SK-N-SH (cell line): ENCODE results near the gene PLCG1. TPM values are rescaled to one million over a fixed set of nuclear protein-coding genes. Genes with fewer than 3 reads are reported as not detected.
"Not testable (repeated sequence)": the region's sequence is repeated elsewhere in the genome, so short reads cannot be mapped to it uniquely, and the experiment has no call there.

Experiments
- CTCF ChIA-PET: fragments of 300-600, 350-600 bp; formaldehyde crosslinking; extraction: SDS; loops from one replicate; lab custom pipeline; 2021; lab: Yijun Ruan, JAX
- POLR2A ChIA-PET: fragments of 350-600 bp; sonication (Branson Sonifier 250); formaldehyde crosslinking; extraction: SDS; loops from one replicate; lab custom pipeline; 2020; ENCODE audit warnings: antibody characterized with exemption, inconsistent platforms; lab: Yijun Ruan, JAX
- DNase-seq: peaks from one replicate; pipeline ENCODE4 v3.0.0; 2012
- H2AFZ ChIP-seq: fragments of 200-600 bp; sonication (generic); 2 replicates; pipeline ENCODE4 v1.8.1; 2016; ENCODE audit warnings: antibody characterized with exemption, mild to moderate bottlenecking, low read depth
- H3F3A ChIP-seq: fragments of 200-600 bp; sonication (generic); replicated peaks from 2 replicates; pipeline ENCODE3; 2016; ENCODE audit warnings: antibody characterized with exemption, mild to moderate bottlenecking; ENCODE audit not compliant: insufficient read depth
- H3K27ac ChIP-seq, 2 experiments: fragments of 200-500 bp in 1 of 2; fragments of 200-600 bp in 1 of 2; sonication (Bioruptor generic) in 1 of 2; sonication (generic), shearing (Covaris generic) in 1 of 2; 2 replicates each; pipeline versions ENCODE4 v1.5.1 to v1.6.1; 2014 to 2016; ENCODE audit warnings: low read depth in 2 of 2, inconsistent platforms in 1 of 2, low read length in 1 of 2, mild to moderate bottlenecking in 1 of 2, mixed read lengths in 1 of 2
- H3K27me3 ChIP-seq: fragments of 200-600 bp; sonication (generic), shearing (Covaris generic); 2 replicates; pipeline ENCODE4 v1.6.1; 2016; ENCODE audit warnings: mixed run types; ENCODE audit not compliant: insufficient read depth
- H3K36me3 ChIP-seq, 2 experiments: fragments of 200-500 bp in 1 of 2; fragments of 200-600 bp in 1 of 2; sonication (Bioruptor generic) in 1 of 2; sonication (generic) in 1 of 2; replicated peaks in 1 of 2; 2 replicates each; pipeline versions ENCODE3 to v1.5.1; 2014 to 2016; ENCODE audit warnings: low read length in 1 of 2, mild to moderate bottlenecking in 1 of 2; ENCODE audit not compliant: insufficient read depth in 2 of 2, control insufficient read depth in 1 of 2
- H3K4me1 ChIP-seq, 2 experiments: fragments of 200-500 bp in 1 of 2; fragments of 200-600 bp in 1 of 2; sonication (Bioruptor generic) in 1 of 2; sonication (generic), shearing (Covaris generic) in 1 of 2; 2 replicates each; pipeline versions ENCODE4 v1.5.1 to v1.6.1; 2014 to 2016; ENCODE audit warnings: low read depth in 1 of 2, low read length in 1 of 2, mixed run types in 1 of 2; ENCODE audit not compliant: insufficient read depth in 2 of 2, control insufficient read depth in 1 of 2
- H3K4me2 ChIP-seq: fragments of 200-600 bp; sonication (generic), shearing (Covaris generic); 2 replicates; pipeline ENCODE4 v1.6.1; 2017; ENCODE audit warnings: mixed run types
- H3K4me3 ChIP-seq, 2 experiments: fragments of 200-500 bp in 1 of 2; fragments of 200-600 bp in 1 of 2; sonication (Bioruptor generic) in 1 of 2; sonication (generic), shearing (Covaris generic) in 1 of 2; 2 replicates each; pipeline versions ENCODE4 v1.5.1 to v1.8.1; 2014 to 2016; ENCODE audit warnings: low read depth in 2 of 2, inconsistent platforms in 1 of 2, low read length in 1 of 2, mild to moderate bottlenecking in 1 of 2, mixed read lengths in 1 of 2, moderate library complexity in 1 of 2
- H3K79me2 ChIP-seq: fragments of 200-600 bp; sonication (generic); 2 replicates; pipeline ENCODE4 v1.8.1; 2017; ENCODE audit warnings: mild to moderate bottlenecking; ENCODE audit not compliant: insufficient read depth
- H3K9ac ChIP-seq: fragments of 200-600 bp; sonication (generic); 2 replicates; pipeline ENCODE4 v1.6.1; 2017; ENCODE audit warnings: mixed run types
- H3K9me2 ChIP-seq: fragments of 200-600 bp; sonication (generic); 2 replicates; pipeline ENCODE4 v1.6.1; 2017; ENCODE audit warnings: mixed run types
- H3K9me3 ChIP-seq: fragments of 200-600 bp; sonication (generic); 2 replicates; pipeline ENCODE4 v1.6.1; 2017; ENCODE audit warnings: mixed run types, mild to moderate bottlenecking, moderate library complexity
- H4K20me1 ChIP-seq: fragments of 200-600 bp; sonication (generic); 2 replicates; pipeline ENCODE4 v1.6.1; 2017; ENCODE audit warnings: mild to moderate bottlenecking, mixed run types; ENCODE audit not compliant: insufficient read depth
- CHD2 ChIP-seq: fragments of 150-350 bp; IDR thresholded peaks from 2 replicates; pipeline ENCODE4 v1.6.1; 2018; ENCODE audit warnings: low read length; ENCODE audit not compliant: partially characterized antibody
- ELF1 ChIP-seq: IDR thresholded peaks from 2 replicates; pipeline ENCODE4 v1.4.0; 2012
- EP300 ChIP-seq, 2 experiments: IDR thresholded peaks; 2 replicates each; pipeline versions ENCODE4 v1.4.0 to v1.6.1; 2012; ENCODE audit warnings: borderline replicate concordance in 1 of 2, low read depth in 1 of 2, low read length in 1 of 2
- EZH2phosphoT487 ChIP-seq: fragments of 200-600 bp; sonication (generic); IDR thresholded peaks from 2 replicates; pipeline ENCODE4 v1.6.1; 2017; ENCODE audit warnings: low read depth, mixed run types, mild to moderate bottlenecking, antibody characterized with exemption, moderate library complexity, borderline replicate concordance
- FOSL2 ChIP-seq: IDR thresholded peaks from 2 replicates; pipeline ENCODE4 v1.4.0; 2012; ENCODE audit warnings: low read depth, mild to moderate bottlenecking, moderate library complexity, borderline replicate concordance
- FOXJ3 ChIP-seq: sonication (generic); formaldehyde crosslinking; IDR thresholded peaks from 2 replicates; pipeline ENCODE4 v1.5.1; 2020; ENCODE audit warnings: mild to moderate bottlenecking, missing genetic modification reagents
- GATA2 ChIP-seq: sonication (generic); formaldehyde crosslinking; IDR thresholded peaks from 2 replicates; pipeline ENCODE4 v1.5.0; 2020; ENCODE audit warnings: mild to moderate bottlenecking, missing genetic modification reagents
- JUND ChIP-seq: IDR thresholded peaks from 2 replicates; pipeline ENCODE4 v1.4.0; 2012
- MEF2A ChIP-seq: IDR thresholded peaks from 2 replicates; pipeline ENCODE4 v1.4.0; 2012; ENCODE audit warnings: low read depth, borderline replicate concordance
- MXI1 ChIP-seq: IDR thresholded peaks from 2 replicates; pipeline ENCODE4 v1.6.1; 2012; ENCODE audit warnings: mild to moderate bottlenecking, low read depth, low read length, improper control_type of control experiment
- POLR2AphosphoS5 ChIP-seq: IDR thresholded peaks from 2 replicates; pipeline ENCODE4 v1.6.1; 2012; ENCODE audit warnings: low read depth, low read length
- SMC3 ChIP-seq: IDR thresholded peaks from 2 replicates; pipeline ENCODE4 v1.6.1; 2012; ENCODE audit warnings: low read depth, low read length, improper control_type of control experiment
- TAF1 ChIP-seq: IDR thresholded peaks from 2 replicates; pipeline ENCODE4 v1.6.1; 2012; ENCODE audit warnings: low read depth, mild to moderate bottlenecking, low read length, moderate library complexity, borderline replicate concordance
- TCF12 ChIP-seq: IDR thresholded peaks from 2 replicates; pipeline ENCODE4 v1.4.0; 2012
- WGBS: methylation state at CpG from one replicate; pipeline ENCODE4 v1.1.6; 2017; ENCODE audit warnings: low lambda C conversion rate; 5-methylcytosine and 5-hydroxymethylcytosine counted together
- polyA plus RNA-seq, 3 experiments: library from polyadenylated mRNA; depleted of rRNA; stranded (reverse); fragments of >200 nt; gene quantifications; 2 replicates each; pipeline ENCODE4 v1.2.3, GENCODE V29; 2012
- TF ChIP-seq, protein P1 (sequence below): IDR thresholded peaks from 2 replicates; pipeline ENCODE4 v1.4.0; 2012; ENCODE audit warnings: low read depth
- TF ChIP-seq, protein P2 (sequence below): IDR thresholded peaks from 2 replicates; pipeline ENCODE4 v1.4.0; 2012; ENCODE audit warnings: low read depth, borderline replicate concordance
- TF ChIP-seq, protein P3 (sequence below): fragments of 150-350 bp; IDR thresholded peaks from 2 replicates; pipeline ENCODE4 v1.6.1; 2016; ENCODE audit warnings: mild to moderate bottlenecking, low read depth, low read length

The PLCG1 gene
- polyA plus RNA-seq, 1 of the 3 experiments (the other 2 are of a cell fraction): 81.4 TPM

DNA sequence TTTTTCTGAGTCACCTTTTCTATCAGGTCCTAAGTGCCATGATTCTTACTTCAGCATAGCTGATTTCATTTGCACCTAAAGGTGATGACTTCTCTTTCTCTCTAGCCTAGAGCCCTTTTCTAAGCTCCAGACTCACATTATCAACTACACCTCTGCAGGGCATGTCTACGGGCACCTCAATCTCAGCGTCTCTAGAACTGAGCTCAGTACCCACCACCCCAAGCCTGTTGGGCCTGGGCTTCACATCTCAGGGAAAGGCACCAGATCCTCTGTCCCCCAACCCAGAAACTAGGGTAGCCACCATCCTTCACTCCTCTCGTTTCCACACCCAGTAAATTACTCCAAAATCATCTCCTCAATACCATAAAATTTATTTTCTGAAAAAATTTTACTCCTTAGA, 10.6 kb upstream of the PLCG1 start:
- 100% methylated on average over 3 of the region's 3 CpGs for WGBS
- CTCF ChIA-PET: interaction anchor here (0.6 to 0.9 kb wide), 2 partner anchors 28 to 69 kb away, joined by 3 to 4 read pairs; no protein-coding TSS in a partner anchor
- Histone ChIP-seq H3K36me3 (peaks cover 48 to 59% of the 10 kb centered on the region in 2 experiments), H2AFZ (no peak overlapping the region), H3K79me2 (no peaks in the 10 kb centered on the region), H3K9me2 (no peaks in the 10 kb centered on the region), H3K9me3 (no peaks in the 10 kb centered on the region), H3F3A (peaks cover 27% of the 10 kb centered on the region), H3K27me3 (no peaks in the 10 kb centered on the region), H3K4me1 (no peaks in the 10 kb centered on the region), H3K4me2 (no peak overlapping the region), H3K27ac (no peak overlapping the region), H3K9ac (no peak overlapping the region), H3K4me3 (no peak overlapping the region), H4K20me1 (no peaks in the 10 kb centered on the region)
- TF ChIP-seq EZH2phosphoT487: no peak
- no peak for TF ChIP-seq SMC3
- TF ChIP-seq MEF2A: no peak
- TF ChIP-seq FOSL2: no peak
- no peak for TF ChIP-seq ELF1
- TF ChIP-seq TAF1: no peak
- TF ChIP-seq, protein P1, sequence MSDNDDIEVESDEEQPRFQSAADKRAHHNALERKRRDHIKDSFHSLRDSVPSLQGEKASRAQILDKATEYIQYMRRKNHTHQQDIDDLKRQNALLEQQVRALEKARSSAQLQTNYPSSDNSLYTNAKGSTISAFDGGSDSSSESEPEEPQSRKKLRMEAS: no peak
- TF ChIP-seq CHD2: no peak
- TF ChIP-seq TCF12: no peak
- no peak for TF ChIP-seq POLR2AphosphoS5
- POLR2A ChIA-PET: no interaction called here
- DNase-seq: no peak

DNA sequence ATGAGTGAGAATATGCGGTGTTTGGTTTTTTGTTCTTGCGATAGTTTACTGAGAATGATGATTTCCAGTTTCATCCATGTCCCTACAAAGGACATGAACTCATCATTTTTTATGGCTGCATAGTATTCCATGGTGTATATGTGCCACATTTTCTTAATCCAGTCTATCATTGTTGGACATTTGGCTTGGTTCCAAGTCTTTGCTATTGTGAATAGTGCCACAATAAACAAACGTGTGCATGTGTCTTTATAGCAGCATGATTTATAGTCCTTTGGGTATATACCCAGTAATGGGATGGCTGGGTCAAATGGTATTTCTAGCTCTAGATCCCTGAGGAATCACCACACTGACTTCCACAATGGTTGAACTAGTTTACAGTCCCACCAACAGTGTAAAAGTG, 9.0 kb upstream of the PLCG1 start:
- H3K27ac ChIP-seq, H3K4me1 ChIP-seq, DNase-seq, H4K20me1 ChIP-seq, H3K27me3 ChIP-seq, H3K4me2 ChIP-seq, H3K79me2 ChIP-seq, H3K9ac ChIP-seq, CTCF ChIA-PET, H3K9me3 ChIP-seq, H3K9me2 ChIP-seq, POLR2A ChIA-PET, H3K4me3 ChIP-seq, H2AFZ ChIP-seq: not testable (repeated sequence)
- Histone ChIP-seq H3F3A (peaks cover 27% of the 10 kb centered on the region), H3K36me3 (peaks cover 32 to 46% of the 10 kb centered on the region in 2 experiments)
- WGBS: 100% methylated on average over 1 of the region's 3 CpGs

DNA sequence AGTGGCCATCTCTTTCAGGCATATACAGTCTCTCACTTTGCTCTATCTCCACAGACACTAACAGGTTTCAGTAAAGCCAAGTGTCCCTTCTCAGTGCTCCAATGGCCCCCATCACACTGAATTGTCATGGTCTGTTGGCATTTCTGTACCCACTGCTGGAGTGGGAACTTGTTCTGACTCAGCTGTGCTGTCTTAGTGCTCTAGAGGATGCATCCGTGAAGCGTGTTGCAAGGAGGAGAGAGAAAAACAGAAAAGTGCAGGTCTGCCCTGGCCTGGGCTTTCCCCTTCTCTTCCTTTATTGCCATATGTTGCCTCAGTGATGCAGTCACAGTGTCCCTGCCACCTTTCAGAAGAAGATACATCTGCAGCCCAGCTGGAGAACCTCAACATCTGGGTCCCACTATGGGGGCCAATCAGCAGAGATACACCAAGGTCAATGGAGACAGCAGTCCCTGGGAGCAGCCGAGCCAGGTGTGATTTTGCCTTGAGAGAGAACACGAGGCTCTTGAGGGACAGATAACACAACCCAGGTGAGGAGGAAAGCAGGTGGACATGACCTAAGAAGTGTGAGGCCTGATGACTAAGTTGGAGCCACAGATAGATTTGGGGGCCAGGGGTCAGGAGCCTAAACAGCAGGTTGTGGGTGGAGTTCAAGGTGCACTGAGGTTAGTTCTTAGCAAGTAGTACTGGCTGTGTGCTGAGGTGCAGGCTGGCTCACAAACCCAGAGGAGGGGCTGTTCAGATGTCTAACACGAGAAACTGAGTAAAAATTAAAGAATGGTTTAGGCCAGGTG, 5.6 kb upstream of the PLCG1 start:
- Histone ChIP-seq H4K20me1 (no peaks in the 10 kb centered on the region), H3K4me3 (no peak overlapping the region), H3K9me2 (no peaks in the 10 kb centered on the region), H3K27me3 (no peaks in the 10 kb centered on the region), H3K79me2 (no peaks in the 10 kb centered on the region), H3K9me3 (no peaks in the 10 kb centered on the region), H2AFZ (no peak overlapping the region), H3K27ac (no peak overlapping the region), H3K4me1 (peaks cover 0 to 6% of the 10 kb centered on the region in 2 experiments; a peak in 1 of 4 replicates), H3K9ac (no peak overlapping the region), H3K4me2 (no peak overlapping the region), H3F3A (peaks cover 19% of the 10 kb centered on the region), H3K36me3 (peaks cover 3 to 14% of the 10 kb centered on the region in 2 experiments)
- 86% methylated on average over 5 of the region's 5 CpGs for WGBS
- DNase-seq: no peak
- CTCF ChIA-PET: interaction anchor here (1.2 to 2.0 kb wide), 3 partner anchors 15 to 164 kb away, joined by 3 to 6 read pairs (median 3); no protein-coding TSS in a partner anchor
- POLR2A ChIA-PET: no interaction called here
- TF ChIP-seq MXI1: no peak
- TF ChIP-seq, protein P2, sequence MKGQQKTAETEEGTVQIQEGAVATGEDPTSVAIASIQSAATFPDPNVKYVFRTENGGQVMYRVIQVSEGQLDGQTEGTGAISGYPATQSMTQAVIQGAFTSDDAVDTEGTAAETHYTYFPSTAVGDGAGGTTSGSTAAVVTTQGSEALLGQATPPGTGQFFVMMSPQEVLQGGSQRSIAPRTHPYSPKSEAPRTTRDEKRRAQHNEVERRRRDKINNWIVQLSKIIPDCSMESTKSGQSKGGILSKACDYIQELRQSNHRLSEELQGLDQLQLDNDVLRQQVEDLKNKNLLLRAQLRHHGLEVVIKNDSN: no peak
- TF ChIP-seq JUND: no peak
- TF ChIP-seq, protein P3, sequence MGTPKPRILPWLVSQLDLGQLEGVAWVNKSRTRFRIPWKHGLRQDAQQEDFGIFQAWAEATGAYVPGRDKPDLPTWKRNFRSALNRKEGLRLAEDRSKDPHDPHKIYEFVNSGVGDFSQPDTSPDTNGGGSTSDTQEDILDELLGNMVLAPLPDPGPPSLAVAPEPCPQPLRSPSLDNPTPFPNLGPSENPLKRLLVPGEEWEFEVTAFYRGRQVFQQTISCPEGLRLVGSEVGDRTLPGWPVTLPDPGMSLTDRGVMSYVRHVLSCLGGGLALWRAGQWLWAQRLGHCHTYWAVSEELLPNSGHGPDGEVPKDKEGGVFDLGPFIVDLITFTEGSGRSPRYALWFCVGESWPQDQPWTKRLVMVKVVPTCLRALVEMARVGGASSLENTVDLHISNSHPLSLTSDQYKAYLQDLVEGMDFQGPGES: no peak
- TF ChIP-seq, protein P1: no peak
- no peak for TF ChIP-seq FOSL2
- no peak for TF ChIP-seq GATA2
- TF ChIP-seq FOXJ3: no peak
- no peak for TF ChIP-seq EZH2phosphoT487
- no peak for TF ChIP-seq EP300 (IDR thresholded peaks at IDR 0.05; ENCODE audit: borderline replicate concordance in 1 of 2, low read depth in 1 of 2, low read length in 1 of 2)
- TF ChIP-seq SMC3: no peak
